Naive thymus-derived CD4-positive, alpha-beta T cell (primary cell): Measurements from ENCODE around the gene ZSWIM8. TPM values are rescaled to one million over a fixed set of nuclear protein-coding genes. Genes with fewer than 3 reads are reported as not detected.

Source experiments
- ATAC-seq: fragments of 150-1000 bp; cut with Tn5 transposase; 2 replicates; pipeline ENCODE4 v1.10.0; 2021; ENCODE audit warnings: mild to moderate bottlenecking, moderate library complexity
- CTCF ChIA-PET: fragments of 350-600 bp; sonication (Branson Sonifier 250); formaldehyde crosslinking; loops from one replicate; lab custom pipeline; 2021; ENCODE audit warnings: antibody characterized with exemption; lab: Charles Lee
- POLR2A ChIA-PET: fragments of 350-600 bp; sonication (Branson Sonifier 250); formaldehyde crosslinking; loops from one replicate; lab custom pipeline; 2021; ENCODE audit warnings: antibody characterized with exemption, inconsistent platforms; lab: Charles Lee
- DNase-seq, 9 donors: peaks; one replicate each; pipeline versions ENCODE4 v3.0.0 to v3.0.0-alpha.2; 2020 to 2022; ENCODE audit warnings: mixed read lengths in 1 of 9
- H3K27ac ChIP-seq: one replicate; pipeline ENCODE4 v1.7.0; 2013; ENCODE audit warnings: mild to moderate bottlenecking, low read depth, low read length, moderate library complexity
- H3K27me3 ChIP-seq, 2 donors: one replicate each; pipeline ENCODE4 v1.7.0; 2013; ENCODE audit warnings: low read length in 2 of 2, mild to moderate bottlenecking in 2 of 2, moderate library complexity in 2 of 2; ENCODE audit not compliant: control insufficient read depth in 2 of 2, insufficient read depth in 2 of 2
- H3K36me3 ChIP-seq, 3 experiments: 1 replicate in 2 of 3; 2 replicates in 1 of 3; pipeline ENCODE4 v1.7.0; 2013; ENCODE audit warnings: low read length in 3 of 3, mild to moderate bottlenecking in 3 of 3, moderate library complexity in 1 of 3; ENCODE audit not compliant: insufficient read depth in 3 of 3, control insufficient read depth in 2 of 3
- H3K4me1 ChIP-seq, 2 donors: one replicate each; pipeline ENCODE4 v1.7.0; 2013; ENCODE audit warnings: low read length in 2 of 2, mild to moderate bottlenecking in 2 of 2, moderate library complexity in 1 of 2; ENCODE audit not compliant: control insufficient read depth in 2 of 2, insufficient read depth in 2 of 2
- H3K4me3 ChIP-seq: 2 replicates; pipeline ENCODE4 v1.7.0; 2013; ENCODE audit warnings: mild to moderate bottlenecking, low read length
- H3K9me3 ChIP-seq, 3 experiments: 1 replicate in 2 of 3; 2 replicates in 1 of 3; pipeline ENCODE4 v1.7.0; 2013; ENCODE audit warnings: low read length in 3 of 3; ENCODE audit not compliant: control insufficient read depth in 2 of 3
- H3K27ac Mint-ChIP-seq, 9 donors: one replicate each; pipeline ENCODE4 v1.8.0; 2020 to 2022; ENCODE audit warnings: mixed read lengths in 9 of 9, mild to moderate bottlenecking in 8 of 9, moderate library complexity in 5 of 9, inconsistent platforms in 2 of 9
- H3K27me3 Mint-ChIP-seq, 5 donors: one replicate each; pipeline ENCODE4 v1.8.0; 2021 to 2022; ENCODE audit warnings: mixed read lengths in 5 of 5, mild to moderate bottlenecking in 1 of 5
- H3K36me3 Mint-ChIP-seq, 5 donors: one replicate each; pipeline ENCODE4 v1.8.0; 2020 to 2022; ENCODE audit warnings: mixed read lengths in 5 of 5, mild to moderate bottlenecking in 3 of 5, inconsistent platforms in 1 of 5
- H3K4me1 Mint-ChIP-seq, 7 donors: one replicate each; pipeline ENCODE4 v1.8.0; 2020 to 2022; ENCODE audit warnings: mixed read lengths in 7 of 7, mild to moderate bottlenecking in 3 of 7, inconsistent platforms in 1 of 7
- H3K4me3 Mint-ChIP-seq, 10 donors: one replicate each; pipeline ENCODE4 v1.8.0; 2020 to 2022; ENCODE audit warnings: mild to moderate bottlenecking in 10 of 10, mixed read lengths in 10 of 10, moderate library complexity in 6 of 10, inconsistent platforms in 2 of 10
- H3K9me3 Mint-ChIP-seq, 11 donors: one replicate each; pipeline ENCODE4 v1.8.0; 2020 to 2022; ENCODE audit warnings: mixed read lengths in 11 of 11, mild to moderate bottlenecking in 4 of 11, inconsistent platforms in 1 of 11, moderate library complexity in 1 of 11
- intact Hi-C, 2 donors: fragments of 100-400 bp; cut with micrococcal nuclease; formaldehyde crosslinking; loops; one replicate each; pipeline ENCODE4 v1.15.1; 2023
- polyA plus RNA-seq, 2 donors: library from polyadenylated mRNA; unstranded; fragments of 300-500 nt; fragmentation: Illumina TruSeq; gene quantifications; one replicate each; pipeline ENCODE4 v1.2.3, GENCODE V29; 2021
- total RNA-seq, 6 experiments: library from RNA in 5 of 6; stranded (reverse) in 5 of 6; gene quantifications; 1 replicate in 5 of 6; 2 replicates in 1 of 6; pipeline ENCODE4 v1.2.3 and lab custom pipeline; 2021 to 2026

ZSWIM8 gene
- total and polyA plus RNA-seq, 7 experiments from 2014 or later, result 9.9 to 102 (median 82.0) TPM

DNA sequence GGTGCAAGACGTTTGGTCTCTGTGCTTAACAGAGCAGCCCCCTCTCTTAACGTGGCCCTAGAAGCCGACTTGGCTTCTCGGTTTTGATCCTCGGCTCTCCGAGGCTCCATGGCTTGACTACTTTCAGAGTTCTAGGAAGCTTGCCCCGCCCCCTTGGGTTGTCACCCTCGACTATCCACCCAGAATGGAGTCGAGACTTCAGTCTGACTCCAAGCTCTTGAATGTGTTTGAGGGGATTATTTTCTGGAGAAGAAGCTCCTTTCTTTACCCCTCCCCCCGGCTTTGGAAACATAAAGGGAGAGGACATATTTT, 40.8 kb upstream of the ZSWIM8 start:
- Mint-ChIP-seq H3K4me1 (peaks cover 23 to 52% (median 44%) of the 10 kb centered on the region in 7 donors), H3K4me3 (peak overlapping the region; percentile 92 to 100 (median 100)), H3K27me3 (no peaks in the 10 kb centered on the region), H3K27ac (peak overlapping the region; percentile 98 to 100 (median 100)), H3K9me3 (no peaks in the 10 kb centered on the region), H3K36me3 (peaks cover 3 to 17% (median 8%) of the 10 kb centered on the region in 5 donors)
- DNase-seq (peak in 2 of 9 donors; percentile 59 to 65), ATAC-seq (peak; percentile 42)
- POLR2A ChIA-PET, result interaction anchor here (0.6 to 3.7 kb wide), 8 partner anchors 10 to 314 kb away, joined by 3 to 79 read pairs (median 12); partner anchors contain the start of gene CHCHD1
- Histone ChIP-seq H3K27me3 (no peaks in the 10 kb centered on the region), H3K9me3 (no peaks in the 10 kb centered on the region), H3K4me3 (peak overlapping the region; percentile 93), H3K27ac (peak overlapping the region; percentile 91), H3K4me1 (peaks cover 22 to 31% of the 10 kb centered on the region in 2 donors), H3K36me3 (peaks cover 0 to 20% (median 0%) of the 10 kb centered on the region in 3 experiments)
- intact Hi-C loops, result loop anchor here (1.0 to 10.0 kb wide), 15 partner anchors 14 to 1470 kb away; partner anchors contain the start of genes ANXA7 (in 2 of the 2), DNAJC9 (in 2 of the 2), NDST2 (in 2 of the 2) and ZSWIM8 (in 2 of the 2)
- CTCF ChIA-PET, result interaction anchor here (0.7 kb wide), 1 partner anchor 24 kb away, joined by 3 read pairs; no protein-coding TSS in a partner anchor

DNA sequence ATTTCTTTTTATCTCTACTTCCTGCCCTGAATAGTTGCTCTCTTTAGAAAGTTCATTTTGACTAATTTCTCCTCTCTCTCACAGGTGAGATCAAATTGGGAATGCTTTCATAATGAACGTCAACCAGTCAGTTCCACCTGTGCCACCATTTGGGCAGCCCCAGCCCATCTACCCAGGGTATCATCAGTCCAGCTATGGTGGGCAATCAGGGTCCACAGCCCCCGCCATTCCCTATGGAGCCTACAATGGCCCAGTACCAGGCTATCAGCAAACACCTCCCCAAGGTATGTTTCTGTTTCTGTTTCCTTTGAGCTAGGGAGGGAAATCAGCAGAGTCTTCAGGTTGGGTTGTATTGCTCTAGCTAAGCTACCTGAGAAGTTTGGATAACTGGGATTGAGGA, 38.7 kb upstream of the ZSWIM8 start:
- DNase-seq (no peak), ATAC-seq (no peak)
- H3K4me1 ChIP-seq, result peaks cover 22 to 42% of the 10 kb centered on the region in 2 donors
- H3K27ac Mint-ChIP-seq, result peak overlapping the region in 3 of 9 donors; percentile 48 to 70 (median 63)
- no peaks in the 10 kb centered on the region for H3K27me3 ChIP-seq
- peaks cover 33 to 70% (median 60%) of the 10 kb centered on the region in 7 donors for H3K4me1 Mint-ChIP-seq
- POLR2A ChIA-PET, result interaction anchor here (0.6 to 2.1 kb wide), 6 partner anchors 9 to 1662 kb away, joined by 3 to 8 read pairs (median 4); a partner anchor contains a TSS
- H3K36me3 Mint-ChIP-seq, result peaks cover 8 to 26% (median 22%) of the 10 kb centered on the region in 5 donors
- intact Hi-C loops, result loop anchor here in 1 of 2 donors (10.0 kb wide), 1 partner anchor 1468 kb away; the partner anchor contains the start of gene VDAC2
- H3K9me3 ChIP-seq, result no peaks in the 10 kb centered on the region
- H3K9me3 Mint-ChIP-seq, result no peaks in the 10 kb centered on the region
- H3K27me3 Mint-ChIP-seq, result no peaks in the 10 kb centered on the region
- H3K4me3 ChIP-seq, result no peak overlapping the region
- peak overlapping the region; percentile 32 to 100 (median 66) for H3K4me3 Mint-ChIP-seq
- H3K27ac ChIP-seq, result no peak overlapping the region
- H3K36me3 ChIP-seq, result peaks cover 3 to 40% (median 5%) of the 10 kb centered on the region in 3 experiments
- CTCF ChIA-PET, result no interaction called here

DNA sequence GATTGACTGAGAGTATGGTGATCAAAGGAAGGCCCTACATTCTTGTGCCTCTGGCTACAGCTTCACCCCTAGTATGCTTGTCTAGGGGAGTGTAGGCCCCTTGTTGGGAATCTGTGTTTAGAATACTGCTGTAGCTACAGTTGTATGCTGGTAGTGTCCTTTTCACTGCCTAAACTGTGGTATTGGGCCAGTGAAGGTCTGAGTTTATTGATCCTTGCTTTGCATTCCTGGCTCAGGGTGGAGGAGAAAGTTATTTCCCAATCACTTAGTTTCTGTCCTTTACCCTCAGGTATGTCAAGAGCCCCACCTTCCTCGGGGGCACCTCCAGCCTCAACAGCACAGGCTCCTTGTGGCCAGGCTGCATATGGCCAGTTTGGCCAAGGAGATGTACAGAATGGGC, 34.6 kb upstream of the ZSWIM8 start:
- Histone ChIP-seq H3K4me3 (no peak overlapping the region), H3K27me3 (no peaks in the 10 kb centered on the region), H3K36me3 (peaks cover 17 to 69% (median 33%) of the 10 kb centered on the region in 3 experiments), H3K4me1 (peaks cover 7 to 28% of the 10 kb centered on the region in 2 donors), H3K27ac (peak overlapping the region; percentile 17), H3K9me3 (no peaks in the 10 kb centered on the region)
- no peak for DNase-seq
- peak overlapping the region in 1 of 9 donors; percentile 23 for H3K27ac Mint-ChIP-seq
- no peaks in the 10 kb centered on the region for H3K9me3 Mint-ChIP-seq
- H3K27me3 Mint-ChIP-seq, result no peaks in the 10 kb centered on the region
- intact Hi-C loops, result no loop called here
- POLR2A ChIA-PET, result interaction anchor here (0.7 kb wide), 1 partner anchor 9 kb away, joined by 3 read pairs; no protein-coding TSS in a partner anchor
- ATAC-seq, result no peak
- H3K4me3 Mint-ChIP-seq, result no peak overlapping the region
- CTCF ChIA-PET, result interaction anchor here (1.5 kb wide), 1 partner anchor 18 kb away, joined by 4 read pairs; no protein-coding TSS in a partner anchor
- H3K4me1 Mint-ChIP-seq, result peaks cover 33 to 51% (median 46%) of the 10 kb centered on the region in 7 donors
- peaks cover 8 to 42% (median 32%) of the 10 kb centered on the region in 5 donors for H3K36me3 Mint-ChIP-seq

DNA sequence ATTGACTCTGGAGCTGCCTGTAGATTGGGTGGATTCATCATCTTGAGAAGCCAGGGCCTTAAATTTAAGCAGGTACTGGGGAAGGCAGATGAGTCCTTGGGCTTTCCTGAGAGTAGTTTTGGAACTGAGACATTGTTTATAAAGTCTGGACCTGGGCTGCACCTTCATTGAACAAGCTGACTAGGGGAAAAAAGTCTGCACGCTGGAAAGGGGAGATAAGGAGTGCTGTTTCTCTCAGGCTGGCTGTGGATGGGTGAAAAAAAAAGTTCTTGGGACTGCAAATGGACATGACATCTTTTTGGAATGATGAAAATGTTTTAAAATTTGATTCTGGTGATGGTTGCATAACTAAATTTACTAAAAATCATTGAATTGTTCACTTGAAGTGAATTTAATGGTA, 29.2 kb upstream of the ZSWIM8 start:
- ATAC-seq (no peak), DNase-seq (no peak)
- ChIA-PET POLR2A (interaction anchor here (0.7 to 1.4 kb wide), 4 partner anchors 10 to 16 kb away, joined by 3 to 4 read pairs (median 4); a partner anchor contains a TSS), CTCF (no interaction called here)
- Histone ChIP-seq H3K27ac (no peak overlapping the region), H3K36me3 (peaks cover 20 to 69% (median 44%) of the 10 kb centered on the region in 3 experiments), H3K4me3 (no peak overlapping the region), H3K27me3 (no peaks in the 10 kb centered on the region), H3K4me1 (peaks cover 10 to 32% of the 10 kb centered on the region in 2 donors), H3K9me3 (no peaks in the 10 kb centered on the region)
- intact Hi-C loops, result no loop called here
- H3K4me3 Mint-ChIP-seq, result no peak overlapping the region
- peak overlapping the region in 5 of 9 donors; percentile 13 to 81 (median 15) for H3K27ac Mint-ChIP-seq
- H3K4me1 Mint-ChIP-seq, result peaks cover 25 to 53% (median 50%) of the 10 kb centered on the region in 7 donors
- H3K36me3 Mint-ChIP-seq, result peaks cover 0 to 44% (median 28%) of the 10 kb centered on the region in 5 donors
- no peaks in the 10 kb centered on the region for H3K27me3 Mint-ChIP-seq
- no peaks in the 10 kb centered on the region for H3K9me3 Mint-ChIP-seq

DNA sequence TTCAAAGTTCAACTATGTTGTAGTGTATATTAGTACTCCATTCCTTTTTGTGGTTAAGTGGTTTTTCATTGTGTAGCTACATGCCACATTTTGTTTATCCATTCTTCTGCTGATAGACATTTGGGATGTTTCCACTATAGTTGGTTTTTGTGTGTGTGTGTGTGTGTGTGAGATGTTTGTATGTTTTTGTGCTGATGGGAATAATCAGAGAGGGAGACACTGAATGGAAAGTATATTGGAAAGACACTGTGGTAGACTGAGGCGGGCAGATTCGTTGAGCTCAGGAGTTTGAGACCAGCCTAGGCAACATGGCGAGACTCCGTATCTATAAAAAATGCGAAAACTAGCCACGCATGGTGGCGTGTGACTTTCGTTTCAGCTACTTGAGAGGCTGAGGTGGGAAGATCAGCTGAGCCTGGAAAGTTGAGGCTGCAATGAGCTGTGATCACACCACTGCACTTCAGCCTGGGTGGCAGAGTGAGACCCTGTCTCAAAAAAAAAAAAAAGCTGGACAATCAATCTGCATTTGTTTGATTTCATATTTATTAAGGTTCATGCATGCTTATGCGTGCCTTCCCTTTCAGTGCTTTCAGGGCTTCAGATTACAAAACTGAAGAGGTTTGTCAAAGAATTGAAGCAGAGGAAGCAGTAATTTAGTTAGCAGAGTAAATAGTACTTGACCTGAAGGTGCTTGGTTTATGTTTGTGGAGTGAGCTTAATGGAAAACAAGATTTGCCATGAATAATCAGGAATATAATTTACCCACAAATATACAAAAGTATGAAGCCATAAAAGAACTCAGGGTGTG, 26.5 kb upstream of the ZSWIM8 start:
- H3K9me3 Mint-ChIP-seq, result no peaks in the 10 kb centered on the region
- DNase-seq (no peak), ATAC-seq (peak; percentile 40)
- intact Hi-C loops, result no loop called here
- peak overlapping the region in 8 of 10 donors; percentile 14 to 55 (median 39) for H3K4me3 Mint-ChIP-seq
- peaks cover 24 to 70% (median 40%) of the 10 kb centered on the region in 3 experiments for H3K36me3 ChIP-seq
- H3K4me1 ChIP-seq, result peaks cover 10 to 59% of the 10 kb centered on the region in 2 donors
- H3K27me3 Mint-ChIP-seq, result no peaks in the 10 kb centered on the region
- peaks cover 3 to 51% (median 32%) of the 10 kb centered on the region in 5 donors for H3K36me3 Mint-ChIP-seq
- H3K4me1 Mint-ChIP-seq, result peaks cover 22 to 54% (median 41%) of the 10 kb centered on the region in 7 donors
- peak overlapping the region; percentile 19 for H3K4me3 ChIP-seq
- ChIA-PET POLR2A (interaction anchor here (0.6 to 2.9 kb wide), 8 partner anchors 10 to 40 kb away, joined by 3 to 25 read pairs (median 4); partner anchors contain the start of gene SEC24C), CTCF (interaction anchor here (0.6 to 2.4 kb wide), 3 partner anchors 10 to 116 kb away, joined by 3 to 11 read pairs (median 3); partner anchors contain the start of gene CHCHD1)
- H3K27ac Mint-ChIP-seq, result peak overlapping the region; percentile 26 to 79 (median 66)
- no peaks in the 10 kb centered on the region for H3K27me3 ChIP-seq
- no peaks in the 10 kb centered on the region for H3K9me3 ChIP-seq
- peak overlapping the region; percentile 56 for H3K27ac ChIP-seq

DNA sequence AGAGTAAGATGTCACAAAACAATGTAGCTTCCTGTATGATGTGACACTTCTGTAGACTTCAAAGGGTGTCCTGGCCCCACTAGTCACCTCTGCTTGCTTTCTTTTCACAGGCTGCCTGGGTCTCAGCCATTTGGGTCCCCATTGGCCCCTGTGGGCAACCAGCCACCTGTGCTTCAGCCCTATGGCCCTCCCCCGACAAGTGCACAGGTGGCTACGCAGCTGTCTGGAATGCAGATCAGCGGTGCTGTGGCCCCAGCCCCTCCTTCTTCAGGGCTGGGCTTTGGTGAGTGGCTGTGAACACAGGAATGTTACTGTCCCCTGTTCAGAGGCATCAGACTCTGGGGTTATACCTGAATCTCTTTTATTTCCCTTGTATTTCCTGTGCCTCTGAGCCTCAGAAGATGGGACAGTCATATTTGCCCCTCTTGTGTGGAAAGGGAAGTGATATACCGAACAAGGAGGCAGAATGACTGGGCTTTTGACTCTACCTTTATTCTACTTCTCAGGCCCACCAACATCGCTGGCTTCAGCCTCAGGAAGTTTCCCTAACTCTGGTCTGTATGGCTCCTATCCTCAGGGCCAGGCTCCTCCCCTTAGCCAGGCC, 25.8 kb upstream of the ZSWIM8 start:
- peak overlapping the region in 7 of 10 donors; percentile 13 to 55 (median 40) for H3K4me3 Mint-ChIP-seq

More for the DNA sequence above, 25.8 kb upstream of the ZSWIM8 start:
- peaks cover 10 to 61% of the 10 kb centered on the region in 2 donors for H3K4me1 ChIP-seq
- ChIA-PET CTCF (interaction anchor here (2.4 kb wide), 1 partner anchor 10 kb away, joined by 11 read pairs; no protein-coding TSS in a partner anchor), POLR2A (interaction anchor here (0.6 to 2.9 kb wide), 7 partner anchors 9 to 28 kb away, joined by 3 to 25 read pairs (median 3); a partner anchor contains a TSS)
- peak overlapping the region; percentile 56 for H3K27ac ChIP-seq
- H3K36me3 ChIP-seq, result peaks cover 24 to 69% (median 37%) of the 10 kb centered on the region in 3 experiments
- H3K9me3 ChIP-seq, result no peaks in the 10 kb centered on the region
- intact Hi-C loops, result no loop called here
- Mint-ChIP-seq H3K4me1 (peaks cover 22 to 55% (median 41%) of the 10 kb centered on the region in 7 donors), H3K27me3 (no peaks in the 10 kb centered on the region), H3K9me3 (no peaks in the 10 kb centered on the region), H3K27ac (peak overlapping the region; percentile 26 to 79 (median 72)), H3K36me3 (peaks cover 4 to 51% (median 29%) of the 10 kb centered on the region in 5 donors)
- peak overlapping the region; percentile 5 for H3K4me3 ChIP-seq
- ATAC-seq, result peak; percentile 92
- DNase-seq, result peak in 3 of 9 donors; percentile 12 to 40 (median 19)
- no peaks in the 10 kb centered on the region for H3K27me3 ChIP-seq
